NOMO-1 treated with DMSO at 0.1 percent for 48 hours (cell line): ENCODE data around the gene TERB1.
A peak's percentile ranks its signal among the peaks of the same experiment; 100 is the strongest.

Source experiments
- DNase-seq: peaks from one replicate; lab custom pipeline; 2025; ENCODE audit not compliant: unreplicated experiment; lab: John Stamatoyannopoulos, UW

TERB1 gene

DNA sequence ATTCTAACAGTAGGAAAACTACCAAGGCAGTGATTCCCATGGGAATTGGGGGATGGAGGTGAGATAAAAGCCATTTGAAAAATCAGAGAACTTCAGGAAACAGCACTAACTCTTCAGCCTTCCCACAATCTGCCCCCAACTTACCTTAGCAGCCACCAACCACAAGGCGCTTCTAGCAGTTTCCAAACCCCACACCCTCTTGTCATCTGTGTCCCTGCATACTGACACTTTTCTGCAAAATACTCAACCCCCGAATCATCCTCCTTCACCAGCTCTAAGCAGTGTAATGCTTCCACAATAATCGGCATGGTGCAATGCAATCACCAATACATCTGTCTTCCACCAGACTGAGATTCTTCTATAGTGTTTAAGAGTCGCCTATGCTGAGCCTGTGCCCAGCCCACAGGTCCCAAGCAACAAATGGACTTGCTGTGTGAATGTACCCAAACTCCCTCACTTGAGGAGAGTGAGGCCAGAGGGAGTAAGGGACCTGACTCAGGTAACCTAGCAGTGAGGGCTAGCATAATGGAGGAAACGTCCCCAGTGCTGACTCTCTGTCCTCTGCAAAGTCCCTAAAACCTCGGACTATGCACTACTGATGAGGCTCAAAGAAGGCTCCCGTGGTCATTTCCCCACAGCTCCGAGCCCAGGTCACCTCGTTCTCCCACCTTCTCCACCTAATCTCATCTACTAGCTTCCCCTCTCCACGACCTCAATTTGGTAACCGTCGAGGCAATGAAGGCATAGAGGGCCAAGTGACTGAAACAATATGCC, 50.9 kb downstream of the TERB1 start:
- DNase-seq = no peak

DNA sequence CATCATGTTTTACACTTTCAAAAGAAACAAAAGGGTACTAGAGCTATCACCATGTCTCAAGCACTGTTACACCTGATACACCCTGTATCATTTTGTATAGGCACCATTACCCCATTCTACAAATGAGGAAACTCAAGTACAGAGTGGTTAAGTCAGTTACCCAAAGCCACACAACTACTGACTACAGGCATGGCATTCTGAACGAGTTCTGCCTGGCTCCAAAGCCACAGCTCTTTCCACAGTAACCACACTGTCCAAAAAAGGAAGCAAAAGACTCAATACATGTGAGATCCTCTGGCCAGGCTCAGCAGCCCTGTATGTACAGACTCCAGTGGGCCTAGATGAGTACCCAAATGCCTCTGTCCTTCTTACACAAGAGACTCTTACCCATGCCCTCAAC, 54.7 kb downstream of the TERB1 start:
- DNase-seq = peak; percentile 97

DNA sequence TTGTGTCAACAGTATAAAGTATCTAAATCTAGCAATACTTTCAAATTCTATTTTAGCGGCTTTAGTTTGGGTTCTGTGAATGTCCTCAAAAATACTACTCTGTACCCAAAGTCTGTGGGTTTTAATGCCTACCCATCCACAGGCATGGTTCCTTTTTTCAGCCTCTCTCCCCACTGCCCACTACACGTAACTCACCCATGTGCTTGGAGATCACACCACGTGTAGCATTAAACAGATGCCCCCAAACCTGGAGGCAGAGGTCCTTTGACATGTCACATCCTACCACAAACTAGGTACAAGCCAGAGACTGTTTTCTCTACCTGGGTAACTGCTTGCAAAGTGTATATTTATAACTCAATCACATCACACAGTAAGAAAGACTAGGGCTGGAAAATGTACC, 55.3 kb downstream of the TERB1 start:
- DNase-seq = peak; percentile 16

DNA sequence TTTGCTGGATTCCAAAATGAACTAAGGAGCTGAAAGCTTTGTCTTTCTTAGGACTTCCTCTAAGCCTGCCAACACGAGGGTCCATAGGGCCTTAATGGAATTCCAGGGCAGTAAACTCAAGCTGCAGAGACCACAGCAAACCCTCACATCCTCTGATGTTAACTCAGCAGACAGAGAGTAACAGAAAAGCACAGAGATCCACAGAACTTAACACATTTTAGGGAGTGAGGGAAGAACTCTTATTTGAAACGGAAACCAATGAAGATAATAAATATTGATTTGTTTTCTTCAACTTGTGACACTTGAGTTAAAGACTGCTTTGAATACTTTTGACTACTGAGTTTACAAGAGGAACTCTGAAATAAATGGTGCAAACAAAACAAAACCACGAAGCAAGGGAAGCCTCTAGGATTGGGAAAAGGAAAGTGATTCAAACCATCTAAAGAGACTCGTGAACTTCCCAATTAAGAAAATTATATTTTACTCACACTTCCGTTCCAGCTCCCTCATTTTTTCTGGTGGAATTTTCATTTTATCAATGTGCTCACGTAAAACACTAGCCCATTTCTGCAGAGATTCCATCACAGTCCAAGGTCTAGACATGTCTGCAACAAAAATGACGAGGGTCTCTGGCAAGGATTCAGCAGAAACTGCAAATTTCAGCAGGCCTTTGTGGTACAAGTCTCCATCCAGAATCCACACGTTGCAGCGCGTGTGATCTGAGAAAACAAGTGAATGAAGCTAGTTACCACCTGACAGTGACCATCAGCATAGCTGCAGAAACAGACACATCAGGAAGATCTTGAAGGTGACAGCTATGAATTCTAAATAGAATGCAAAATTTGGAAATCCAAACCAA, 59.2 kb downstream of the TERB1 start:
- no peak for DNase-seq

DNA sequence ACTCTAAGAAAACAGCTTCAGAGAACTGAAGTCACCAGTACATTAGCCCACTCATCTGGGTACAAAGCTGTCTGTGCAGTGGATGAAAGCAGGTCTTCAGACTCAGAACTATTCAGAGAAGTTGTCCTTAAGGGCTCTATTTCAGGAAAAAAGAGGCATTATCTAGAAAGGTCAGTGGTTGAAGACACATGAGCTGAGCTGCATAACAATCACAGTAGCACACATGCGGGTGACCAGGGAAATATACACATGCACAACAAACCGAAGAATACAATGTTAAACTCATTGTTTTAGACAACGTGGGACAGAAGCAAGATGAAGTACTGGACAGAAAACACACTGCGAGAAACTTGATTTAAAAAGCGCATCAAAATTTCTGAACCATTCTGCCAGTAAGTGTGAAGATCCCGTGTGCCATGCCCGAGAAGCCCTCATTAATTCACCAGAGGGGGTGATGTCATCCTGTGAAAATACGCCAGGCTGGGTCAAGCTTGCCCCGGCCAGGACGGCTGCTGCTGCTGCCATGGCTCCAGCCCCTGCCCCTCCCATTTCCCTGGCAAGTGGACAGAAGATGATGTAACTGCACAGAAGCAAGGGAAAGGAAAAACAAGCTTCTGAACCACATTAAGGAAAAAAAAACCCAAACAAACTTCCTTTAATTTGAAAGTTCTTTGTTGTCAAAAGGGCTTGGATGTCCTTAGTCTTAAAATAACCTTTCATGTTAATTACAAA, 60.0 kb downstream of the TERB1 start:
- no peak for DNase-seq

DNA sequence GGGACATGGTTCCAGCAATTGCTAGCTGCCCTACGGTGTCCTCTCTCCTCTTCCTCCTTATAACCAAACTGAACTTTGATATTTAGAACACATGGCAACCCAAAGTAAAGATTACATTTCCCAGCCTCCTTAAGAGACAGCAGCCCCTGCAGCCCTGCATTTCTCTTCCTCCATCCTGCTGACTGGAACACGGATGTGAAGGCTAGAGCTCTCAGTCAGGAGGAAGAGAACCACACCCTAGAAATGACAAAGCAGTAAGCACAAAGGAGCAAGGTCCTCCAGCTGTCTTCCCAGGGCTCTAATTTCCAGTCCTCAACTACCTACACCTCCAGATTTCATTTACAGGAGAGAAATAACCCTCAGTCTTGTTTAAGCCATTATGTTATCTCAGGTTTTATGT, 60.9 kb downstream of the TERB1 start:
- no peak for DNase-seq

DNA sequence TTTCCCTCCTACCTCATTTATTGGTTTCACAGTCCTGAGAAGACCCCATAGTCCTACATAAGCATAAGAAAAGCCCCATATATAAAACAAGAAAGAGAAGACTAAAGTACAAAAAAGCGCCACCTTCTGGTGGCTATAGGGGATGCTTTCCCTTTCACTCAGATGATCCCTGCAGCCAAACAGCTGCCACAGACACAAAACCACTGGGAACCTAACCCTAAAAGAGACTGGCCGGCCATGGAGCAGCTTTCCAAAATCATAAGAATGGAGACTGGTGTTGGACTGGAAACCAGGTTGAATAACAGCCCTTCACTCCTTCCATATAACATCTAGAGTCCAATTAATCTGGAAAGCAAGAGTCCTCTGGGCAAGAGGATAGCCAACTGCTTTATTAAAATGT, 61.4 kb downstream of the TERB1 start:
- DNase-seq = peak; percentile 30

DNA sequence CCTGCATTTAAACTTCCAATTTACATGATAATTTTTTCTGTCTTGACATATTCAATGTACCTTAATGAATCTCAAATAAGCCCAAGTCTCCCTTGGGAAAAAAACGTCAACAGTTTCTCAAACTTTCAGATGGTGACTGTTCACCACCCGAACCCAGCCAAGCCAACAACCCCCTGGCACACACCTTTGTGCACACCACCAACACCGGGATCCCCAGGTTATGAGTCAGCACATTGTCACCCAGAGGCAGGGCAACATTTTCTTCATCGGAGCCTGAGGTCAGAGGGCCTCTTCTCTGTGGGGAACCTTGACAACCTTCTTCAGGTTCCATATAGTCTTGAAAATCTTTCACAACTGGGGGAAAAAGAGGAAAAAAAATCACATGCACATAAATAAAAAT, 65.5 kb downstream of the TERB1 start:
- DNase-seq = no peak

DNA sequence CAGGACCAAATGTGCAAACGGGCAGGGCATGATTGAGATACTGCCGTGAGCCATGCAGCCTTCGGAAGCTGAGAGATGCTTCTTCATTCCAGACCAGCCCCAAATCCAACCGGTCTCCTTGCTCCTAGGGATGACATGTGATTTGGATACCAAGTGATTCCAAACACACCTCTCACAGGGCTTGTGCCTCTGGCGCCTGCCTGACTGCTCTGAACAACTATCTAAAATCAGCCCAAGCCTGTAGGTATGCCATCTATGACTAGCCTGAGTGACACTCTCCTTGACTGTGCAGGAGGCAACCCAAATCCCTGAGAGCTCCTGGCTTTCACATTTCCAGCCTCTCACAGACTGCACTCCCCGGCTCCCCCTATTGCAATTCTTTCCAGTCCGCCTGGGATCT, 70.3 kb downstream of the TERB1 start:
- no peak for DNase-seq

DNA sequence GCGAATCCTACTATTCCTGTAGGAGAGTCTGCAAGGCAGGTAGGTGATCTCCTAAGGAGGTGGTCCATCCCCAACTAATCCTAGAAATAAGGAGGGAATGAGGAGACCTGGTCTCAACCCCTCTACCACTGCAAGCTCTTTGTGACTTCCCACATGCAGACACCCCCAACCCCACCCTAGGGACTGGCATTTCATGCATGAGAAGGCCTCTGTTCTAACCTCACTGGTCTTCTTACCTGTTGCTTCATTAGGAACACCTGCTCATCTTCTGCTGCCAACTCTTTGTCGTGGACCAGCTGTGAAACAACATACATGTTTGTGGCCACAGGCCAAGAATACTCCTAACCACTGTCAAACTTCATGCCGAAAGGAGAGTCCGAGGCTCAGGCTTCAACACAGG, 72.6 kb downstream of the TERB1 start:
- DNase-seq = no peak

DNA sequence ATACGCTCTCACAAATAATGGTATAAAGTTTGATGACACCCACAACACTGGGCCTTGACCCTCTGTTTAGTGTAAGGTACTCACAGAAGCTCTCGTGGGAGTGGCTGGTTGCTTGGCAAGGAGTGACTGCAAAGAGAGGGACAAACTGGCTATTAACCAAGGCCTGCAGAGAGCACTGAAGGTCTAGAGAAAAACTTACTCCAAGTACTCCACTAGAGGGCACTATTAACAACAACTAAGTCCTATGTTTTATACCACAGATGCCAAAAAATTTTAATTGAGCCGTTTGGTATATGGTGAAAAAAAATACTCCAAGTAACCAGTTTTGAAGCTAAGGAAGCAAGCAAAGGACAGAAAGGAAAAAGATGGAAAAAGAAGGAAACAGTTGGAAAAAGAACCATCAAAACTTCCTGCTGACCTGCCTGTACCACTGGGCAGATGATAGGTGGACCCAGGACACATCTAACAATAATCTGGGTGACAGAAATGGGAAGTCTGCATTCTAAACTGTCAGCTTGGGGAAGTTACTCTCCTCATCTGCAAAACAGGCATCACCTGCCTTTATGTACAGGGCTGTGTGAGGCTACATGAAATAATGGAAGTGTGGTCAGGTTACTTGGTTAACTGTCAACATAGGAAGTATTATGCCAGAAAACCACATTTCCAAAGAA, 73.1 kb downstream of the TERB1 start:
- peak; percentile 77 for DNase-seq

DNA sequence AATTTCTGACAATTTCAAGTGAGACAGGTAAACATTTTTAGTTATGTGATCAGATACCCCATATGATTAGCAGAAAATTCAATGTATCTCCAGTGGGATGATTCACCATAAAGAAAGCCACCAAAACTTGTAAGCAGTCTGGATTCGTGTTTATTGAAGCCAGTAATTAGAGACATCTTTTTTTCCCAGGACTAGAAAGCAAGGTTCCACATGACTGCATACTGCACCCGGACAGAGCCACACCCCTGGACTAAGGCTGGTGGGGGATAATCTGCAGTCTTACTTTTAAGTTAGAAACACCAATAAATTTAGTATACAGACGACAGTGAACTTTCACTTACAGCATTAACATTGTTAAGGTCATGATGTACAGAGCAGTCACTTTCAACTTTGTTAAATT, 80.6 kb downstream of the TERB1 start:
- no peak for DNase-seq

DNA sequence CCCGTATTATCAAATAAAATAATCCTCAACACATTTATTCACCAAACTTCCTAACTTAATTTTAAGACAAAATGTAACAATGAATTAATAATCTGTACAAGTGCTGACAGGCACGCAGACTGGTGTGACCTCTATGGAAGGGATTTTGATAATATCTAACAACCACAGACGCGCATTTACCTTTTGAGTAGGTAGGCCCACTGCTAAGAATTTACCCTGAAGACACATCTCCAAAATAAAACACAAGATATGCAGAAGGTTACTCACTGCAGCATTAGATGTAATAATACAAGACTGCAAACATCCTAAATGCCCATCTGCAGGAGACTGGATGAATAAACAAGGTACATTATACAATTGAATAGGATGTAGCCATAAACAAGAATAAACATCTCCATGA, 82.1 kb downstream of the TERB1 start:
- no peak for DNase-seq

DNA sequence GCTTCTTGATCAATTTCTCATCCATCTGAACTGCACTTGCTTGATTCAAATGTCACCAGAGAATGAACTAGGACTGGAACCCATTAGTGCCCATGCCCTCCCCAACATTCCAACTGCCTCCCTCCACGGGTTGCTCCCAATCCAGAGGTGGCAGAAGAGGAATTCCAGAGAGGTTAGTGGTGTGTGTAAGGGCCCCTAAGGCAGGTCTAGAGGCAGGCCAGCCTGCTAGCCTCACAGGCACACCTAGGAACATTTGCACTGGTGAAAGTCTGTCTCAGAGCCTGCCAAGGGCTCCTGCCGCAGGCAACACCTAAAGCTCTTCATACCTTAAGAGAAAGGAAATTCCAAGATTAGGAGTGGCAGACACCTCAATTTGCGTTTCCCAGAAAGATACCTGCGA, 83.6 kb downstream of the TERB1 start:
- no peak for DNase-seq

DNA sequence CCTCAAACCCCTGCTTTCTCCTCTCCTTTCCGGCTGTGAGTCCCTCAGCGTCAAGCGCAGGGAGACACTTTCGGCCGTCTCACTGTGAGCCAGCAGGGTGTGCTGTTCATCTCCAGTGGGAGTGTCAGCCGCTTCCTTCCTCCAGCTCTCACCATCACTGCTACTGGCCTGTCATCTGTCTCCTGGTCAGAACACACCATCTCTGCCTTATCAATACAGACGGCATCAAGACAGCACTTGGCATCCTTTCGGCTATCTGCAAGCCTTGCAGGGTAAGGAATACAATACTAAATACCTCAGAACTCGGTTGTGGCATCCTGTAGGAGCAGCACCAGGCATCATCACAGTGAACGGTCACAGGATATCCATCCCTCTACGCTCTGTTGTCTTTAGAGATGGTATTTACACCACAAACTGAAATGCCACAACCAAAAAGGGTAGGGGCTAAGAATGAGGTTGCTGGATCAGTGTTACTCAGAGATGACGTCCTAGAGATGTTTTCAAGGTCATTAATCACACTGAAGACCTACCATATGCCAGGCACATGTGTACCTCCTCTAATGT, 84.2 kb downstream of the TERB1 start:
- DNase-seq = peak; percentile 34

DNA sequence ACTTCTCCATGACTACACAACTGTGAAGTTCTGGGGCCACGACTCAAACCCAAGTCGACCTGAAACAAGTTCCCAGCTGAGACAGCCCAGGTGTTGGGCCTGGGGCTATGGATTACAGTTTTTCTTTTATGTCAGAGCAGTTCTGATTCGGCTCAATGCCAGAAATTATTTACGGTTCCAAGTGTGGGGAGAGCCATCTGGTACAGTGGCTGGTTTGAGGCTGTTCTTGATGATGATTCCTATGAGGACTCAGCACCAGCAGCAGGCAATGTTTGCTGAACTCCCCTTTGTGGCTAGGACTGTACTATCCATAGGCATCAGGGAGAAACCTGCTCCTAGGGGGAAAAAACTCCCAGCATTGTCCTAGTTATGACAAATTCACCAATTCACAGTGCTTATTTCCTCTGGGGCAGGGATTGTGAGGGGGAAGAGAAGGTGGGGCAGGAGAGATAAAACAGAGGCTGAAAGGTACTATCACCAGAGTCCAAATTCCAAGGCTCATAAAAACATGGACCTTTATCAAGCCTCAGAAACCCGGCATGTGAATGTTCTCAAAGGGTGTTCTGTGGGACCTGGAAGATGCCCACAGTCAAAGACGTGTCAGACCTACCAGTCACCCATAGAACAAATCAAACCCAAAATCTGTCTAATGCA, 86.6 kb downstream of the TERB1 start:
- no peak for DNase-seq

DNA sequence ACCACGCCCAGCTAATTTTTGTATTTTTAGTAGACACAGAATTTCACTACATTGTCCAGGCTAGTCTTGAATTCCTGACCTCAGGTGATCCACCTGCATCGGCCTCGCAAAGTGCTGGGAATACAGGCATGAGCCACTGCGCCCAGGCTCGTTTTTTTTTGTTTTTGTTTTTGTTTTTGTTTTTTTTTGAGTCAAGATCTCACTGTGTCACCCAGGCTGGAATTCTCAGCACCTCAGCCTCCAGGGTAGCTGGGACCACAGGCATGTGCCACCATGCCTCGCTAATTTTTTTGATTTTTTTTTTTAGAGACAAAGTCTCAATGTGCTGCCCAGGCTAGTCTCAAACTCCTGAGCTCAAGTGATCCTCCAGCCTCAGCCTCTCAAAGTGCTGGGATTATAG, 87.3 kb downstream of the TERB1 start:
- no peak for DNase-seq

DNA sequence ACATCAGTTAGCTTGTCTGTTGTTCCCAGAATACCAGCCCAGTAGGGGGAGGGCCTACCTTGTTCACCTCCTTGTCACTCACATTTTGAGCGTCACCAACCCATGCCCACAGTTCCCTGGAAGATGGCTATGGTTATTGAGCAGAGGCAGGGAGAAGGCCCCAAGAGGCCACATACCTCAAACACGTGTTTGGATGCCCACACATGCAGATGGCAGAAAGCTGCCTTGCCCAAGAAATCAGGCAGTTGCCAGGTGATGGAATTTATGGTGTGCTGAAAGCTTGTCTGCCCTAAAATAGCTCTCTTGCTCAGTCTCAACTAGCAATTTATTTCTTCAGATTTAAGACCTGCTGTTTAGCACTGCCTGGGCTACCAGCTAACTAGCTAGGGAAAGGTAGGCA, 88.3 kb downstream of the TERB1 start:
- no peak for DNase-seq

DNA sequence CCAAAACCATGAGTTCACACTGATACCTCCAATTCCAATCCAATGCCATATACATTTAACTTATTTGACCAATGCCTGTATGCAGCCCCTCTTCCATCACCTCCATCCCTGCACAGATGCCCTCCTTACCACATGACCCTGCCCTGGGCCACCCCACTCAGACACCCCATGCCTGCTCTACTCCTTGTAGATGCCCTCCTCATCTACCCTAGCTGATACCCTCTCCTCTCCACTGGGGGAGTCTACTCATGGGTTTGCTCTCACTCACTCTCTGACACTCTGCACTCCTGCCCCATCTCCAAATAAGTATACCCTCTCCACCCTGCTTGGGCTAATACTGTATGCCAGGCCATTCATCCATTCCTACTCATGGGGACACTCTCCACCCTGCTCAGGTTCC, 88.9 kb downstream of the TERB1 start:
- DNase-seq = no peak

DNA sequence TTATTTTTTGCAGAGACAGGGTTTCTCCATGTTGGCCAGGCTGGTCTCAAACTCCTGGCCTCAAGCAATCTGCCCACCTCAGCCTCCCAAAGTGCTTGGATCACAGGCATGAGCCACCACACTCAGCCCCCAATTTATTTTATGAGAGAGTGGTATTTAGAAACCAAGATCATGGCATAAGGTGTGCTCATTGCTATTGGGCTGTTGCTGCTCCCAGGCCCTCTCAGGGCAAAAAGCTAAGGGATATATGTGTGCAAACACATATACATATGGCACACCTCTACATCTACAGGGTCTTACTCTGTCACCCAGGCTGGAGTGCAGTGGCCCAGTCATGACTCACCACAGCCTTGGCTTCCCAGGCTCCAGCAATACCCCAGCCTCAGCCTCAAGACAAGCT, 89.8 kb downstream of the TERB1 start:
- DNase-seq = no peak
